Suprapubic skin (tissue), 3 donors: ENCODE data around the gene MELTF.

Experiments used
- POLR2A ChIP-seq, 2 donors: fragments of 450-650 bp; IDR thresholded peaks; one replicate each; pipeline ENCODE4 v1.6.1; 2017; ENCODE audit warnings: antibody characterized with exemption in 2 of 2, mild to moderate bottlenecking in 2 of 2, moderate library complexity in 2 of 2
- TF ChIP-seq, protein P1 (sequence below), 2 donors: fragments of 200-600 bp in 1 of 2; fragments of 450-650 bp in 1 of 2; sonication (generic) in 1 of 2; IDR thresholded peaks; one replicate each; pipeline ENCODE4 v1.5.1; 2016 to 2019; ENCODE audit warnings: antibody characterized with exemption in 2 of 2, mild to moderate bottlenecking in 1 of 2, moderate library complexity in 1 of 2

GRCh38 chr3:197028728-197029510 is 698 bp downstream of the MELTF start:
- TF ChIP-seq, protein P1, sequence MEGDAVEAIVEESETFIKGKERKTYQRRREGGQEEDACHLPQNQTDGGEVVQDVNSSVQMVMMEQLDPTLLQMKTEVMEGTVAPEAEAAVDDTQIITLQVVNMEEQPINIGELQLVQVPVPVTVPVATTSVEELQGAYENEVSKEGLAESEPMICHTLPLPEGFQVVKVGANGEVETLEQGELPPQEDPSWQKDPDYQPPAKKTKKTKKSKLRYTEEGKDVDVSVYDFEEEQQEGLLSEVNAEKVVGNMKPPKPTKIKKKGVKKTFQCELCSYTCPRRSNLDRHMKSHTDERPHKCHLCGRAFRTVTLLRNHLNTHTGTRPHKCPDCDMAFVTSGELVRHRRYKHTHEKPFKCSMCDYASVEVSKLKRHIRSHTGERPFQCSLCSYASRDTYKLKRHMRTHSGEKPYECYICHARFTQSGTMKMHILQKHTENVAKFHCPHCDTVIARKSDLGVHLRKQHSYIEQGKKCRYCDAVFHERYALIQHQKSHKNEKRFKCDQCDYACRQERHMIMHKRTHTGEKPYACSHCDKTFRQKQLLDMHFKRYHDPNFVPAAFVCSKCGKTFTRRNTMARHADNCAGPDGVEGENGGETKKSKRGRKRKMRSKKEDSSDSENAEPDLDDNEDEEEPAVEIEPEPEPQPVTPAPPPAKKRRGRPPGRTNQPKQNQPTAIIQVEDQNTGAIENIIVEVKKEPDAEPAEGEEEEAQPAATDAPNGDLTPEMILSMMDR (IDR thresholded peaks at IDR 0.05): no peak
- TF ChIP-seq POLR2A (IDR thresholded peaks at IDR 0.05): no peak
